ENCODE measurements around the gene ADCK1. TPM values are rescaled to one million over a fixed set of nuclear protein-coding genes. Genes with fewer than 3 reads are reported as not detected.

The ADCK1 gene
- total and polyA plus RNA-seq, 2 of the 13 experiments (the other 11 are each of a cell fraction or from before 2014, with no cell fraction given): 3.9 to 6.3 TPM

DNA sequence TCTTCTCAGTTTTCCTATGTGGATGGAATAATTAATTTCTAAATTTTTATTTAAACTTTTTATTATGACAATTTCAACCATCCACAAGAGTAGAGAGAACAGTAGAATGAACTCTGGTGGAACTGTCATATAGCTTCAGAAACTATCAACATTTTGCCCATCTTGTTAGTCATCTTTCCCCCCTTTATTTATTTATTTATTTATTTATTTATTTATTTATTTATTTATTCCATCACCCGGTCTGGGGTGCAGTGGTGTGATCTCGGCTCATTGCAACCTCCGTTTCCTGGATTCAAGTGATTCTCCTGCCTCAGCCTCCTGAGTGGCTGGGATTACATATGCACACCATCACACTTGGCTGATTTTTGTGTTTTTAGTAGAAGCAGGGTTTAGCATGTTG is 23.5 kb downstream of the ADCK1 start (continued):
- TF ChIP-seq SP1 (IDR thresholded peaks at IDR 0.05) (no peak), SP1 (CRISPR knock-in tag; IDR thresholded peaks at IDR 0.05) (no peak)

DNA sequence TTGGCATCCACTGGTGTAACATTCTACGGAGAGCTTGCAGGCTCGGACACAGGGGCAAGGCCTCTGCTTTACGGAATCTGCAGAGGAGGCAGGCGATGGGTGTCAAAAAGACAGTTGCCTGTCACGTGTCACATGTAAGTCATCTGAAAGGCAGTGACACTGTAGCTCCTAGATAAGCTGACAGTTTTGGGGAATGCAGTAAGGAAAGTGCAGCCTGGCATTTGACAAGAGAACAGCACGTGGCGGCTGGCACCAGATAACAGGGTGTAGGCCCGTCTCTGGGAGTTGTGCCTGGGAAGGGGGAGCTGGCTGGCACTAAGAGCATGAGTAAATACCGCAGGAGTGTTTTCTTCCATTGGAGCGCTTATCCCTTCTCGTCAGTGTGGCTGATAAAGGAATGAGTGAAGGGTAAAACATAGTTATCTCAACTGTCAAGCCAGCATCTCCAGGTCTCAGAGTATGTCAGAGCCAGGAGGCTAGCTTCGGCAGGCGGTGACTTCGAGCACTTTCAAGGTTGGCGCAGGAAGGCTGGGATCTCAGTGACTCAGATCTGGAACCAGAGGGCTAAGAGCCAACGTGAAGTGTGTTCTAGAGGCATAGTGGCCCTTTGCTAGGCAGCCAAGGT is 26.1 kb downstream of the ADCK1 start:
- DNase-seq (ENCODE audit: low spot score) (no peak), FAIRE-seq (no peak), ATAC-seq (no peak)
- ChIA-PET CTCF (ENCODE audit: low intra/inter-chr PET ratio, low total read pairs) (no interaction called here), POLR2A (no interaction called here)
- Histone ChIP-seq H3K27ac (ENCODE audit: extremely low read length, insufficient read depth, low read length) (no peak overlapping the region), H3K9ac (ENCODE audit: insufficient read depth, low read depth, low read length) (no peak overlapping the region), H3K4me1 (ENCODE audit: insufficient read depth, low read length) (no peaks in the 10 kb centered on the region), H4K20me1 (ENCODE audit: insufficient read depth, low read length) (no peaks in the 10 kb centered on the region), H3K4me3 (replicated peaks in 1 of 3; ENCODE audit: insufficient read depth in 1 of 3, low read depth in 2 of 3, low read length in 3 of 3) (no peak overlapping the region), H3K4me2 (ENCODE audit: low read depth, low read length) (no peak overlapping the region), H3K27me3 (ENCODE audit: control insufficient read depth in 1 of 2, insufficient read depth in 2 of 2, low read length in 2 of 2) (no peaks in the 10 kb centered on the region), H3K36me3 (replicated peaks in 1 of 2; ENCODE audit: control insufficient read depth in 1 of 2, insufficient read depth in 2 of 2, low read length in 2 of 2) (no peaks in the 10 kb centered on the region), H3K9me3 (ENCODE audit: low read length) (no peaks in the 10 kb centered on the region), H3K79me2 (ENCODE audit: insufficient read depth, low read length) (no peaks in the 10 kb centered on the region), H2AFZ (ENCODE audit: low read length) (no peak overlapping the region)
- in situ Hi-C loops (cut with HindIII; ENCODE audit: extremely low pct_ligation_motif_present, low pct_unique_long_range_greater_than_20kb) (no loop called here), intact Hi-C loops (cut with micrococcal nuclease; ENCODE audit: unreplicated experiment) (no loop called here)
- WGBS (ENCODE audit: low lambda C conversion rate): 98% methylated on average over 16 of the region's 16 CpGs
- no TSS peak for BruUV-seq (replicated peaks)
- TF ChIP-seq TCF7 (IDR thresholded peaks at IDR 0.05; ENCODE audit: low read depth): no peak
- TF ChIP-seq RNF2 (conservative IDR thresholded peaks at IDR 0.05; ENCODE audit: low read depth): no peak
- TF ChIP-seq, protein P1, sequence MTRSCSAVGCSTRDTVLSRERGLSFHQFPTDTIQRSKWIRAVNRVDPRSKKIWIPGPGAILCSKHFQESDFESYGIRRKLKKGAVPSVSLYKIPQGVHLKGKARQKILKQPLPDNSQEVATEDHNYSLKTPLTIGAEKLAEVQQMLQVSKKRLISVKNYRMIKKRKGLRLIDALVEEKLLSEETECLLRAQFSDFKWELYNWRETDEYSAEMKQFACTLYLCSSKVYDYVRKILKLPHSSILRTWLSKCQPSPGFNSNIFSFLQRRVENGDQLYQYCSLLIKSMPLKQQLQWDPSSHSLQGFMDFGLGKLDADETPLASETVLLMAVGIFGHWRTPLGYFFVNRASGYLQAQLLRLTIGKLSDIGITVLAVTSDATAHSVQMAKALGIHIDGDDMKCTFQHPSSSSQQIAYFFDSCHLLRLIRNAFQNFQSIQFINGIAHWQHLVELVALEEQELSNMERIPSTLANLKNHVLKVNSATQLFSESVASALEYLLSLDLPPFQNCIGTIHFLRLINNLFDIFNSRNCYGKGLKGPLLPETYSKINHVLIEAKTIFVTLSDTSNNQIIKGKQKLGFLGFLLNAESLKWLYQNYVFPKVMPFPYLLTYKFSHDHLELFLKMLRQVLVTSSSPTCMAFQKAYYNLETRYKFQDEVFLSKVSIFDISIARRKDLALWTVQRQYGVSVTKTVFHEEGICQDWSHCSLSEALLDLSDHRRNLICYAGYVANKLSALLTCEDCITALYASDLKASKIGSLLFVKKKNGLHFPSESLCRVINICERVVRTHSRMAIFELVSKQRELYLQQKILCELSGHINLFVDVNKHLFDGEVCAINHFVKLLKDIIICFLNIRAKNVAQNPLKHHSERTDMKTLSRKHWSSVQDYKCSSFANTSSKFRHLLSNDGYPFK (CRISPR knock-in tag; IDR thresholded peaks at IDR 0.05; ENCODE audit: borderline replicate concordance): no peak
- no peak for TF ChIP-seq ZNF687 (CRISPR knock-in tag; IDR thresholded peaks at IDR 0.05)
- no peak for TF ChIP-seq SMC3 (IDR thresholded peaks at IDR 0.05; ENCODE audit: low read length)
- TF ChIP-seq FLYWCH1 (CRISPR knock-in tag; IDR thresholded peaks at IDR 0.05): no peak
- no peak for TF ChIP-seq GTF3A (CRISPR knock-in tag; conservative IDR thresholded peaks at IDR 0.05)
- TF ChIP-seq FOSL1 (CRISPR knock-in tag; IDR thresholded peaks at IDR 0.05; ENCODE audit: borderline replicate concordance): no peak
- TF ChIP-seq ATF1 (CRISPR knock-in tag; IDR thresholded peaks at IDR 0.05): no peak
- TF ChIP-seq ZNF160 (CRISPR knock-in tag; IDR thresholded peaks at IDR 0.05): no peak
- TF ChIP-seq ZBTB34 (CRISPR knock-in tag; IDR thresholded peaks at IDR 0.05): no peak
- no peak for TF ChIP-seq MED13 (CRISPR knock-in tag; IDR thresholded peaks at IDR 0.05)
- TF ChIP-seq FOXP1 (IDR thresholded peaks at IDR 0.05): no peak
- no peak for TF ChIP-seq FOXP1 (CRISPR knock-in tag; IDR thresholded peaks at IDR 0.05)
- no peak for TF ChIP-seq RXRA (CRISPR knock-in tag; IDR thresholded peaks at IDR 0.05)
- no peak for TF ChIP-seq SNAPC5 (CRISPR knock-in tag; IDR thresholded peaks at IDR 0.05; ENCODE audit: borderline replicate concordance)

Measured in HepG2 (cell line).